Uterus (tissue), 4 donors: ENCODE measurements around the gene SFXN4. TPM values are rescaled to one million over a fixed set of nuclear protein-coding genes. Genes with fewer than 3 reads are reported as not detected.

Experiments
- DNase-seq, 2 donors: peaks; one replicate each; pipeline ENCODE4 v3.0.0-alpha.2; 2019 to 2020
- H3K27ac ChIP-seq, 2 donors: fragments of 200-600 bp; sonication (generic); 1 replicate in 1 of 2; 2 replicates in 1 of 2; pipeline ENCODE4 v1.5.1; 2016 to 2018
- H3K27me3 ChIP-seq, 2 donors: fragments of 200-600 bp; sonication (generic); one replicate each; pipeline ENCODE4 v1.5.1; 2018 to 2019; ENCODE audit warnings: control low read depth in 1 of 2
- H3K36me3 ChIP-seq, 2 donors: fragments of 200-600 bp; sonication (generic); one replicate each; pipeline ENCODE4 v1.5.1; 2019; ENCODE audit warnings: control low read depth in 1 of 2
- H3K4me1 ChIP-seq, 2 donors: fragments of 200-600 bp; sonication (generic); one replicate each; pipeline ENCODE4 v1.5.1; 2018 to 2019; ENCODE audit warnings: control low read depth in 1 of 2
- H3K4me3 ChIP-seq, 2 donors: fragments of 200-600 bp; sonication (generic); 1 replicate in 1 of 2; 2 replicates in 1 of 2; pipeline ENCODE4 v1.5.1; 2018 to 2019; ENCODE audit warnings: mild to moderate bottlenecking in 1 of 2
- H3K9me3 ChIP-seq, 2 donors: fragments of 200-600 bp; sonication (generic); one replicate each; pipeline ENCODE4 v1.5.1; 2019; ENCODE audit warnings: control low read depth in 1 of 2
- CTCF ChIP-seq, 4 experiments: fragments of 200-600 bp in 2 of 4; fragments of 450-650 bp in 2 of 4; sonication (generic) in 2 of 4; IDR thresholded peaks; one replicate each; pipeline ENCODE4 v1.5.1; 2016 to 2019; ENCODE audit warnings: antibody characterized with exemption in 4 of 4, mild to moderate bottlenecking in 2 of 4, moderate library complexity in 1 of 4
- POLR2A ChIP-seq, 2 donors: fragments of 450-650 bp; IDR thresholded peaks; one replicate each; pipeline ENCODE4 v1.6.1; 2016; ENCODE audit warnings: antibody characterized with exemption in 2 of 2, mild to moderate bottlenecking in 1 of 2, moderate library complexity in 1 of 2
- intact Hi-C: fragments of 100-400 bp; cut with DNase I; formaldehyde crosslinking; loops from one replicate; pipeline ENCODE4 v1.15.1; 2023; ENCODE audit warnings: low total_unique reads
- total RNA-seq, 4 donors: library from RNA; depleted of rRNA in 3 of 4; stranded (reverse); fragments of >200 nt in 3 of 4; gene quantifications; one replicate each; pipeline versions ENCODE4 v1.1.0 to v1.2.4, GENCODE V29; 2014 to 2023
- donor health status: DM: yes; HTN: yes; CAD: no.

SFXN4 gene
- total RNA-seq, 4 donors from 2014 or later = 1.2 to 22.1 (median 14.8) TPM

- no peak overlapping the region for H3K4me3 ChIP-seq
- H3K36me3 ChIP-seq = no peaks in the 10 kb centered on the region
- no peaks in the 10 kb centered on the region for H3K9me3 ChIP-seq
- intact Hi-C loops = no loop called here
- DNase-seq = no peak
- TF ChIP-seq POLR2A (IDR thresholded peaks at IDR 0.05) = no peak
- TF ChIP-seq CTCF (IDR thresholded peaks at IDR 0.05) = no peak
- H3K4me1 ChIP-seq = no peaks in the 10 kb centered on the region
- no peaks in the 10 kb centered on the region for H3K27me3 ChIP-seq
- no peak overlapping the region for H3K27ac ChIP-seq
These were observed 30.0 kb downstream of the SFXN4 start for GRCh38 chr10:119135513-119135881.

DNA sequence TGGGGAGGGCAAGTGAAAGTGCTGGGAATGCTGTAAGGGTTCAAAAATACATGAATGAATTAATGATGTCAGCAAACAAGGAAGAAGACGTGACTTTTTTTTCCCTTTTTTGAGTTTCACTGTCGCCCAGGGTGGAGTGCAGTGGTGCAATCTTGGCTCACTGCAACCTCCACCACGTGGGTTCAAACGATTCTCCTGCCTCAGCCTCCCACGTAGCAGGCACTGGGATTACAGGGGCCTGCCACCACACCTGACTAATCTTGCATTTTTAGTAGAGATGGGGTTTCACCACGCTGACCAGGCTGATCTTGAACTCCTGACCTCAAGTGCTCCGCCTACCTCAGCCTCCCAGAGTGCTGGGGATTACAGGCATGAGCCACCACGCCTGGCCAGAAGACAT, 31.6 kb downstream of the SFXN4 start:
- H3K9me3 ChIP-seq = no peaks in the 10 kb centered on the region
- H3K36me3 ChIP-seq = no peaks in the 10 kb centered on the region
- H3K4me3 ChIP-seq = no peak overlapping the region
- no peak overlapping the region for H3K27ac ChIP-seq
- TF ChIP-seq CTCF (IDR thresholded peaks at IDR 0.05) (no peak), POLR2A (IDR thresholded peaks at IDR 0.05) (no peak)
- no peaks in the 10 kb centered on the region for H3K4me1 ChIP-seq
- DNase-seq = no peak
- intact Hi-C loops = no loop called here
- H3K27me3 ChIP-seq = no peaks in the 10 kb centered on the region

- H3K36me3 ChIP-seq = no peaks in the 10 kb centered on the region
- H3K27ac ChIP-seq = no peak overlapping the region
- H3K9me3 ChIP-seq = no peaks in the 10 kb centered on the region
- H3K4me1 ChIP-seq = no peaks in the 10 kb centered on the region
- no peak overlapping the region for H3K4me3 ChIP-seq
- intact Hi-C loops = no loop called here
- no peak for TF ChIP-seq CTCF (IDR thresholded peaks at IDR 0.05)
- TF ChIP-seq POLR2A (IDR thresholded peaks at IDR 0.05) = no peak
- H3K27me3 ChIP-seq = no peaks in the 10 kb centered on the region
- DNase-seq = no peak
These were observed 32.8 kb downstream of the SFXN4 start for GRCh38 chr10:119132521-119133345.

- Histone ChIP-seq H3K4me1 (no peaks in the 10 kb centered on the region), H3K27ac (peak overlapping the region; percentile 52 to 63), H3K36me3 (no peaks in the 10 kb centered on the region), H3K27me3 (no peaks in the 10 kb centered on the region), H3K4me3 (peak overlapping the region; percentile 4 to 8), H3K9me3 (no peaks in the 10 kb centered on the region)
- no peak for TF ChIP-seq CTCF (IDR thresholded peaks at IDR 0.05)
- TF ChIP-seq POLR2A (IDR thresholded peaks at IDR 0.05) = no peak
- intact Hi-C loops = no loop called here
- no peak for DNase-seq
These were observed 33.8 kb downstream of the SFXN4 start for GRCh38 chr10:119131512-119132240.

GRCh38 chr10:119129721-119130120, 35.8 kb downstream of the SFXN4 start:
- H3K27me3 ChIP-seq = no peaks in the 10 kb centered on the region
- no peak overlapping the region for H3K4me3 ChIP-seq
- no peaks in the 10 kb centered on the region for H3K9me3 ChIP-seq
- intact Hi-C loops = no loop called here
- H3K36me3 ChIP-seq = no peaks in the 10 kb centered on the region
- no peak for DNase-seq
- no peak overlapping the region for H3K27ac ChIP-seq
- TF ChIP-seq CTCF (IDR thresholded peaks at IDR 0.05) (no peak), POLR2A (IDR thresholded peaks at IDR 0.05) (no peak)
- H3K4me1 ChIP-seq = no peaks in the 10 kb centered on the region
